Midbrain (tissue), 1 donor: ENCODE results near the gene BOD1L2.

Experiments
- DNase-seq: peaks from one replicate; lab custom pipeline; 2025; lab: John Stamatoyannopoulos, UW

Gene BOD1L2

DNA sequence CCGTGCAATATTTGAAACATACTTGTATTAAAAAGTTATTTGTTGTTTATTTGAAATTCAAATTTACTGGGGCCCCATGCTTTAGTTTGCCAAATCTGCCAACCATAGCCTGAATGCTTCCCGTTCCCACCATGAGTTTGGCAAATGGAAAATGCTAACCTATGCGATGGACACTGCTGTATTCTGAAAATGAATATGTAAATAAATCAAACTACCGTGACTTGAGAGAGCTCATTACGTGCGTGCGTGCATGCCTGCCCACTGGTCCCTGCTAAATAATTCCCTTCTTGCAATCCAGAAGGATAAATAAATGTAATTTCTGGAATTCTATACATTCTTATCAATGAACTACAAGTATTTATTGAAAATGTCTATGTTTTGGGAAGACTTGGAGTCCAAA lies 3.2 kb downstream of the BOD1L2 start:
- no peak for DNase-seq

DNA sequence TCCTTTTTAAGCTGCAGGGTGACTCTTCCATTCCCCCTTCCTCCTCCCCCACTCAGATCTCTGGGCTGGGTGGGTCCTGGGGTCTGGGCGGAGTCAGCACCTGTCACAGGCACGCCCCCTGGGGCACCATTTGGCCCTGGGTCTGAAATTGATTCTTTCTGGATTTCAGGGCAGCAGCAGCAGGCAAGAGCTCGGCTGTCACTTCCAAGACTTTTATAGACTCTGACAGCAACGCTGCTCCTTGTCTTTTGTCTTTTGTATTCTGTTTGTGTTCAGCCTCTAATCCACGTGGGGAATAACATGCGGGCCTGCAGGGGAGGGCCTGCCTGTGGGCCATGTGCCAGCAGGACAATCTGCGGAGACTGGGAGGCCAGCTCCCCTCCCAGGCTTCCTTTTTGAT lies 3.9 kb downstream of the BOD1L2 start:
- no peak for DNase-seq

DNA sequence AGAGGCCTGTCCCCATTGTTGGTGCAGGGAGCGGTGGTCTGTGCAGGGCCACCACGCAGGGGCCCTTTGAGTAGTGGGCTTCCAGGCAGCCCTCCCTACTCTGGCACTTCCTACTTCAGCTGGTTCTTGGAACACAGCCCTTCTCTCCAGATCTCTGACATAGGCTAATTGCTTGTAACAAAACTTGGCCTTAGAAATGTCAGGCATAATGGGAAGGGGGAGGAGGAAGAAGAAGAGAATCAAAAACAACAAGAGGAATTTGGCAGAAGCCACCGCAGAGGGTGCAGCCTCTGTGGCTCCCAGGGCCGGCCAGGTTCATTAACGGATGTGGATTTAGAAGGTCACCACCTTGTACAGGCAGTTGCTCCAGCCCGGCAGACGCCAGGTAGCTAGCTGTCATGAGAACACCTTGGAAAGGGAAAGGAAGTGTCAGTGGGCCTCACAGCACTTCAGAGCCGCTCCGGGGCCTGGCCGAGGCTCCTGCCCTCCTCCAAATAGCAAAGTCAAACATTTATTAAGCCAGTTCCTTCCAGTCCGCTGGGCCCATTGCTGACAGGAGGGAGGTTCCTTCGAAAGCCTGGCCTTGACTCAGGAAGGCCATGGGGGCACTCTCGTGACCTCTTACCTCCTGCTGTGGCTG lies 7.4 kb downstream of the BOD1L2 start:
- no peak for DNase-seq

DNA sequence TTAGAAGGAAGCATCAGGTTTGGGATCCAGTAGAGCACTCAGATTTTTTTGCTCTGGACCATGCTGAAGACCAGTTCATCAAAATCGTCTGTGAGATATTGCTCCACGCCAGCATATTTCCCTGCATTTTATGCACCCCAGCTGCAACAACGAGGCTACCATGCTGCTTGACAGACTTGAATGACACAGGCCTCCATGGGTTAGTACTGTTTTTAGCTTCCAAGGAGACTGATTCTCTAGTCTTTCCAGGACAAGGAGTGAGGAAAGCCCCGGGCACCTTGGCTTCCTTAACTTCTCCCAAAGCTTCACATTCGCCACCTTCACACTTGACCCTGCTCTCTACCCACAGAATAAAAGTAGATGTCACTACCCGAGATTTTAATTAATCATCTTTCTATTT lies 17.5 kb downstream of the BOD1L2 start:
- DNase-seq, result no peak

DNA sequence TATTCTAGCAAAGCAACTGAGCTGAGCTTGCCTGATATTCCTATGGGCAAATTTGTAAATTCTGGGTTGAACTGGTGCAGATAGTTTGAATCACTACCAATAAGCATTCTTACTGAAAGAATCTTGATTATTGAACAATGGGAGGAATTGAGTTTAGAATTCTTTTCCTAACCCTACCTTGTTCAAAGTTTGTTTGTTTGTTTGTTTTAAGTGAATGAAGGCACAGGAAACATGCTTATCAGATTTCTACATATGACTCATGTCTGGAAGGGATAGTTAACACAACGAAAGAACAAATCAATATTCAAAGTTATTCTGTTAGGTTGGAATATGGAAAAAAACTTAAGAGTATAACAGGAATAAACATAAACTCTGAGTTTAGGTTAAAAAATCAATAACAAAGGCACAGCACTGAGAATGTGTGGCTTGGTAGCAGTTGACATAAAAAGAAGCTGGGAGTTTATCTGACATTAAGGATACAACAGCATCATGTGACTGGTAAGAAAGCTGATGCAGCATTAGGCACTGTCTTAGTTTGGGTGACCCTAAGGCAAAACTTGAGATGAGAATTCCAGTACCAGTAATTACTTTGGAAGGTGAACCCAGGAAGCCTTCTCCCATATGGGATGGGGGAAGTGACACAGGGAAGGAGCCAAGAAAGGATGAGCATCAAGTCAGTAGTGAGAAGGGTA lies 20.9 kb downstream of the BOD1L2 start:
- DNase-seq, result no peak

DNA sequence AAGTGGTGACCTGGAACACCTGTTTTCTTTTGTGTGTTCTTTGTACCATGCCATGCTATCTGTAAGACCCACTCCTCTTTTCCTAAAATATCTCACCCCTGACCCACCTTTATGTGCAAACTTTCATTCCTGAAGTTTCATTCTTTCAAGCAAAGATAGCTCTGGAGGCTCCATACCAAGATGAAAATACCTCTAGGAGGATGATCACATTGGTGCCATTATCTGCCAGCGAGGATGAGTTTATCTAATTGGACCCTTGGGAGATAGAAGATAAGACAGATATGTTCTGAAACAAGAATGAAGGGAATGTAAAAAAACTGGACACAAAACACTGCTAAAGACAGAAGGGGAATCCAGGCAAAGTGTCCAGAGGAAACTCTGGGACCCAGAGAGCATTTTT lies 24.1 kb downstream of the BOD1L2 start:
- no peak for DNase-seq

DNA sequence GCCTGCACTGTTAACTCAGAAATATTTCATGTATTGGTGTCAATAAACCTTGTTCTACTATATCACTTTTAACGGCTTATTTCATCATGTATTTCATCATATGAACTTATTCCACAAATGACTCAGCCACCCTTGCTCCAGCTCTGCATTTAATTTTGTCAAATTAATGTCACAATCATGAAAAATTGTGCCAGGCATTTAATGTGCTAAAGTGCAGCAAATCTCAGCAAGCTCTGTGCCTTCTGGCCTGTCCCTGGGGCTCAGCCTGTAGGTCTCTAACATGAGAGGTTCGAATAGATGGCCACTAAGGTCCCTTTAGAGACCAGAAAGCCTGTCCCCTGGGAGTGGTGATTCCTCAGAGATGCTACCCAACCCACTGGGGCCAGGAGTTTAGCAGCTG lies 28.6 kb downstream of the BOD1L2 start:
- DNase-seq, result no peak

DNA sequence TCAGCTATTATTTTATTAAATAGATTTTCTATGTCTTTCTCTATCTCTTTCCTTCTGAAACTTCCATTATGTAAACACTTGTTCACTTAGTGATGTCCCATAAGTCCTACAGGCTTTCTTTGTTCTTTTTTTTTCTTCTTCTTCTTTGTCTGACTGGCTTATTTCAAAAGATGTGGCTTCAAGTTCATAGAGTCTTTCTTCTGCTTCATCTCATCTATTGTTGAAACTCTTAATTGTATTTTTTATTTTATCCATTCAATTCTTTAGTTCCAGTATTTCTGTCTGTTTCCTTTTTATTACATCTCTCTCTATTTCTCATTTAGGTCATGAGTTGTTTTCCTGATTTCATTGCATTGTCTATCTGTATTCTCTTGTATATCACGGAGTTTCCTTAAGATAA lies 38.5 kb downstream of the BOD1L2 start:
- DNase-seq, result no peak

DNA sequence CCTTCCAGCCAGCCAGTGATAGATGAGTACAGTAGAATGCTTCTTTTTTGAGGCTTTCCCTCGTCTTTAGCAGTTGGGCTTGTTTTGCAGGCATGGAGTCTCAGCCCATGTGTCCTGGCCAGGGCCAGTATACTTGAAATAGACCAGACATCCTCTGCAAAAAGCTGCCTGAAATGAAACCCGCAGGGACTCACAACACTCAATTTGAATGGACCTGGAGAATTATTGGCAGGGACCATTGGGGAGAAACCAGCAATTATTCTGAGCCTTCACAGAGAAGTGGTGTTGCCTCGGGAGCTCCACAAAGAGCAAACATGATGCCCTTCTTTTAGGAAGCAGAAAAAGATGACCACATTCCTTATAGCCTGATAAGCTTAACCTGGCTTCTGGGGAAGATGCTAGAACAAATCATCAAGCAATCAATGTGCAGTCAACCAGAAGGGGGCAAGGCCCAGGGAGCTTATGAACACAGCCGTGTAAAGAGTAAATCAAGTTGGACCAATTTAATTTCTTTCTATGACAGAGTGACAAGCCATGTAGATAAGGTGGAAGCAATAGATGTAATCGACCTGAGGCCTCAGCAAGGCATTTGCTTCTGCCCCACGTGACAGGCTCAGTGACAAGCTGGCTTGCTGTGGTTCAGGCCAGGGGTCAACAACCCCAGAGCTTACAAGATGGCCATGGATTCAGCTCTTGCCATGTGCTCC lies 42.1 kb downstream of the BOD1L2 start:
- no peak for DNase-seq

DNA sequence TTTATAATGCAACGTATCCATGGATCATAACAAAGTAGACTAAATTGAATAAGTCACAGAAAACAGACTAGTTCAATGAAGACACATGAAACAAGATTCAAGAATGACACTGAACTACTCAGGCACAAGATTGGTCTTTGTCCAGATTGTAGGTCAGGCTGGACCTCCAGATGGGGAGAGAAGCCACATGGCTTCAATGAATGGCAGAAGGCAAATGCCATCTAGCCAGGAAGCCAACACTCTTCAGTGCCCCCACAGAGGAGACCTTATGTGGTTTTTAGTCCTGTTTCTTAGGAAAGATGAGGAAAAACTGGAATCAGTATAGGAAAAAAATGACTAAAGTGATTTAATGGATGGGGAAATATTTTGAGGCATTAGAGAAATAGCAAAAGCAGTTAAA lies 43.1 kb downstream of the BOD1L2 start:
- DNase-seq, result no peak

DNA sequence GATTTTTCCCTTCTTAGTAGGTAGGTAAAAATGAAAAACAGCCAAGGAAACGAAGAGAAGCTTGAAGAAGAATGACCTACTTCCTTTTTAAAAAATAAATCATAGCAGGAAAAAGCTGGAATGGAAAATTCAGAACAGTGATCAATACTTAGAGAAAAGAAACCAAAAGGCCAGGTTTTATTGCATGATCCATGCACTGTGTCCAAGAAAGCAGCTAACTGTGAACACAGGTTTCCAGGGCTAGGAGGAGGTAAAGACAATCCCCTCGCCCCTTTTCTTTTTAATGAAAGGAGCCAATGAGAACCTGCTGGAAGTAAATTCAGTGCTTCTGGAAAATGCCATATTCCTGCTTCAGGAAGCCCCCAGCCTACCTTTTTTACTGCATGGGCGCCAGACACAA lies 47.2 kb downstream of the BOD1L2 start:
- no peak for DNase-seq

DNA sequence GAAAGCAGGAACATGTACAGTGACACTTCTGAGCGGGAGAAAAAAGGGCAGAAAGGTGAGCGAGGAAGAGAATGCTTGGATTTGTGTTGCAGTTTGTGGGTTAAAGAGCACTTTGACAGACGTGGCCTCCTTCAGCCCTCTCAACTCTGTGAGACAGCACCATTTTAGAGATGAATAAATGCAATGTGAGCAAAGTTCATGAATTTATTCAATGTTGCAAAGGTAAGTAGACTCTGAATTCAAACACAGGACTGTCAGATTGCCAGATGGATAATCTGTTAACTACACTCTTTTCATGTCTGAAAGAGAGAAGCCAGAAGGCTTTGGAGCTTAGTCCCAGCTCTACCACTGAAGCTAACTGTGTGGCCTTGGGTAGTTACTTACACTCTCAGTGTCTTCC lies 47.7 kb downstream of the BOD1L2 start:
- no peak for DNase-seq

DNA sequence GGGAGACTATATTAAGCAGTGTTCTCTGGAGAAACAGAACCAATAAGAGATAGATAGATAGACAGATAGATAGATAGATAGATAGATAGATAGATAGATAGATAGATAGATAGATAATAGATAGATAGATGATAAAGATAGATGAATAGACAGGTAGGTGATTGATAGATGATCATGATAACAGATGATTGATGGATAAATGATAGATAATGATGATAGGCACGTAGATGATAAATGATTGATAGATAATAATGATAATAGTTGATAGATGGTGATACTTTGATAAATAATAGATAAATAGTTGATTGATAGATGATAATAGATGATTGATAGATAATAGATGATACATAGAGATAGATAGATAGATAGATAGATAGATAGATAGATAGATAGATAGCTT lies 48.5 kb downstream of the BOD1L2 start:
- DNase-seq, result no peak

DNA sequence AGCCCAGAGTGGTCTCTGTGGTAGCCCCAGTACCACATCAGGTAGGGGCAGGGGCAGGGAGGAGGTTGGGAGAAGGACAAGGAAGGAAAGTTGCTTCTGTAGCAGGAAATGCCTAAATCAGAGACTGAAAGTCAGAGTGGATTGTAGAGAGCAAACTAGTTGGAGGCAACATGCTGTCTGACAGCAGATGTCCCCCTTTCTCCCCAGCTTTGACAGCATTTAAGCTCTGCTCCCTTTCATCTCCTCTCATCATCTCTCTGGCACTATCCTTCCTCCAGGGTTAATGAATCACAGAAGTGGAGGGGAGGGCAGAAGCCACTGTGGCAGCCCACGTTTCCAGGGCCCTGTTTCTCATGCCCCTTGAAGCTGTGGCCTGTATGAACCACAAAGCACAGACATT lies 50.4 kb downstream of the BOD1L2 start:
- DNase-seq, result no peak

DNA sequence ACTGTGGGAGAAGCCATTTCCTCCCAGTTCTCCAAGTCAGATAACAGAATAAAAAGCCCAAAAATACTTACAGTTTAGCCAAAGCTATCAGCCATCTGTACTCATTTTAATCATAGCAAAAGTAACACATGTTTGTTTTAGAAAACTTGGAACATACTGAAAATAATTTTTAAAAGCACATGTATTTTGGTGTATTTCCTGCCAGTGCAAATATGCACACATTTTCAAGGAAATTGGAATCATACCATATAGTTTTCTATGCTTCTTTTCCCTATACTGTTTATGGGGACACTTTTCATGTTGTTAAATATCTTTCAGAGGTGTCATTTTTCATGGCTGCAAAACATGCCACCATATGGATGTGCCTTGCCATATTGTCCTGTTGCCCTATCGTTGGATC lies 51.2 kb downstream of the BOD1L2 start:
- DNase-seq, result no peak
